ENCODE results near the gene CFAP141.
"Not testable (repeated sequence)": the region's sequence is repeated elsewhere in the genome, so short reads cannot be mapped to it uniquely, and the experiment has no call there.

Gene CFAP141

GRCh38 chr1:154207262-154207661 is 1.1 kb upstream of the CFAP141 start:
- no peak for FAIRE-seq

- not testable (repeated sequence) for FAIRE-seq
Measured at GRCh38 chr1:154205778-154206177, 355 bp downstream of the CFAP141 start.

- no peak for FAIRE-seq
Measured at GRCh38 chr1:154199563-154199879, 6.6 kb downstream of the CFAP141 start.

- no peak for FAIRE-seq
Measured at GRCh38 chr1:154198756-154199562, 7.2 kb downstream of the CFAP141 start.

- no peak for FAIRE-seq
Measured at GRCh38 chr1:154193821-154194220, 12.3 kb downstream of the CFAP141 start.

- no peak for FAIRE-seq
Measured at GRCh38 chr1:154192476-154192875, 13.7 kb downstream of the CFAP141 start.

GRCh38 chr1:154191990-154192461 is 14.1 kb downstream of the CFAP141 start, which contains the start of gene TPM3:
TPM3 (minus strand) TSS chr1:154192100; CDS start chr1:154192018, 82 bp downstream.
- FAIRE-seq = no peak

- no peak for FAIRE-seq
Measured at GRCh38 chr1:154190550-154190949, 15.6 kb downstream of the CFAP141 start.

GRCh38 chr1:154186852-154187501 is 19.2 kb downstream of the CFAP141 start:
- no peak for FAIRE-seq

GRCh38 chr1:154186177-154186576 is 20.0 kb downstream of the CFAP141 start:
- FAIRE-seq = no peak

- FAIRE-seq = peak; percentile 95
Measured at GRCh38 chr1:154183046-154183915, 22.9 kb downstream of the CFAP141 start.

- FAIRE-seq = no peak
Measured at GRCh38 chr1:154182344-154183045, 23.6 kb downstream of the CFAP141 start.

- FAIRE-seq = no peak
Measured at GRCh38 chr1:154181944-154182343, 24.2 kb downstream of the CFAP141 start.

GRCh38 chr1:154179946-154180687 is 26.0 kb downstream of the CFAP141 start:
- no peak for FAIRE-seq

- no peak for FAIRE-seq
Measured at GRCh38 chr1:154178911-154179811, 27.0 kb downstream of the CFAP141 start.

- FAIRE-seq = no peak
Measured at GRCh38 chr1:154178013-154178412, 28.1 kb downstream of the CFAP141 start.

- no peak for FAIRE-seq
Measured at GRCh38 chr1:154176337-154176736, 29.8 kb downstream of the CFAP141 start.

GRCh38 chr1:154174654-154175053 is 31.5 kb downstream of the CFAP141 start:
- FAIRE-seq = no peak

GRCh38 chr1:154171880-154172279 is 34.3 kb downstream of the CFAP141 start:
- no peak for FAIRE-seq

GRCh38 chr1:154171223-154171583 is 34.9 kb downstream of the CFAP141 start:
- FAIRE-seq = no peak
